ENCODE results near the gene PTPRQ.

DNA sequence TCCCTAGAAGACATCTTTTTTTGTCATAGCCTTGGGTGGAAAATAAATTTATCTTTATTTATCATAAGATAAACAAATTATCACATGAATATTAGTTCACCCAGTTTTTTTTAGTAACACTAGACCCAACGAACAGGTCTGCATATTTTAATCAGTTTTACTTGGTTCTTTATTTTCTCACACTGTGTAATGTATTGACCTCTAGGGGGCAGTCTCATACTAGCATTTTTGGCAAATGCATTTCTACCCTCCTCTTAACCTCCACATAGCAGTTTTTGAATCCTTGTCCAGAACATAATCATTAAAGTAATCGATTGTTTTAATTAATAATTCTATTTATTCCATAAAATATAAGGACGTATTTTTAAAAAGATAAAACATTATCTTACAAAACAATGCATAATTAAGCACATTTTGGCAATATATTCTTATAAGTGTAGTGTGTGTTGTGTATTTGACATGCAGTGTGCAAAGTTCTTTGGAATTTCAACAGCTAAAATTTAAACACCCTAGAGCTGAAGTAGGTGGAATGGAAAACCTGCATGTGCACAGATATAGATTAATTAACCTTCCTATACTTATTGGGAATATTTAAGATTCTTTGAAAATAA, 31.6 kb upstream of the PTPRQ start:
- TF ChIP-seq, protein P1, sequence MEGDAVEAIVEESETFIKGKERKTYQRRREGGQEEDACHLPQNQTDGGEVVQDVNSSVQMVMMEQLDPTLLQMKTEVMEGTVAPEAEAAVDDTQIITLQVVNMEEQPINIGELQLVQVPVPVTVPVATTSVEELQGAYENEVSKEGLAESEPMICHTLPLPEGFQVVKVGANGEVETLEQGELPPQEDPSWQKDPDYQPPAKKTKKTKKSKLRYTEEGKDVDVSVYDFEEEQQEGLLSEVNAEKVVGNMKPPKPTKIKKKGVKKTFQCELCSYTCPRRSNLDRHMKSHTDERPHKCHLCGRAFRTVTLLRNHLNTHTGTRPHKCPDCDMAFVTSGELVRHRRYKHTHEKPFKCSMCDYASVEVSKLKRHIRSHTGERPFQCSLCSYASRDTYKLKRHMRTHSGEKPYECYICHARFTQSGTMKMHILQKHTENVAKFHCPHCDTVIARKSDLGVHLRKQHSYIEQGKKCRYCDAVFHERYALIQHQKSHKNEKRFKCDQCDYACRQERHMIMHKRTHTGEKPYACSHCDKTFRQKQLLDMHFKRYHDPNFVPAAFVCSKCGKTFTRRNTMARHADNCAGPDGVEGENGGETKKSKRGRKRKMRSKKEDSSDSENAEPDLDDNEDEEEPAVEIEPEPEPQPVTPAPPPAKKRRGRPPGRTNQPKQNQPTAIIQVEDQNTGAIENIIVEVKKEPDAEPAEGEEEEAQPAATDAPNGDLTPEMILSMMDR (IDR thresholded peaks at IDR 0.05) = peak; percentile 91
- TF ChIP-seq EZH2phosphoT487 (IDR thresholded peaks at IDR 0.05) = no peak

Data from neural progenitor cell (in vitro differentiated cells).